ENCODE data around the gene LYSMD2.
"Not testable (repeated sequence)": the region's sequence is repeated elsewhere in the genome, so short reads cannot be mapped to it uniquely, and the experiment has no call there.

LYSMD2 gene, protein sequence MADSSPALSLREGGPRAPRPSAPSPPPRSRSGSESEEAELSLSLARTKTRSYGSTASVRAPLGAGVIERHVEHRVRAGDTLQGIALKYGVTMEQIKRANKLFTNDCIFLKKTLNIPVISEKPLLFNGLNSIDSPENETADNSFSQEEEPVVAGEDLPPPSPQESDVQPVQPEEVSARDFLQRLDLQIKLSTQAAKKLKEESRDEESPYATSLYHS

DNA sequence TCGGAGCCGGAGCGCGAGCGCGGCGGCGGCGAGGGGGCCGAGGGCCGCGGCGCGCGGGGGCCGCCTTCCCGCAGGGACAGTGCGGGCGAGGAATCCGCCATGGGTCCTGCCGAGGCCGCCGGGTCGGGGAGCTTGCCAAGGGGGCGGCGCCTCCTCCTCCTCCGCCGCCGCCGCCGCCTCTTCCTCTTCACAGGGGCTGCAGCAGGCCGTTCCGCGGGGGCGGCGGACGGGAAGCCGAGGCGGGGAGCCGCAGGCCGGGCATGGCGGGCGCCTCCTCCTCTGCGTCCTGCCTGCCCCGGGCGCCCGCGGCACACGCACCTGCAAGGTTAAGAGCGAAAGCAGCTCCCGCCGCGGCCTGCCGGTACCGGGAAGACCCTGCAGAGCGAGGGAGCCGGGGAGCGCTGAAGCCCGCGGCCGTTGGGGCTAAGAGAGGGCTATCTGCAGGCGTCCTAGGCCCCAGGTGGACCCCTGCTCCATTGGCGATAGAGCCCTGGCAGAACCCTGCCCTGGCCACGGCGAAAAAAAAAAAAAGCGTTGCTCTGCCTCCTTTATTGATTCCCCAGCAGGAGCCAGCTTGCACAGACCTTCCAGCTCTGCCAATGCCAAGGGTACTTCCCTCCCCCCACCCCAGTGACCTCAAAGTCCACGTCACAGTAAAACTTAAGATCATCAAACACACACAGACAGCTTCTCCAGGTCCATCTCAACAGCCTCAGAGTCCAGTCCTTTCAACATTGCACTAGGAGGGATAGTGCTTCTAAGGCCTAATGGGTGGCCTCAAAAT, at the start of gene LYSMD2:
Gene LYSMD2 (minus strand): TSS at position 134 of the 784 bp plus-strand sequence. CDS start 33 bp downstream, at position 101.
- DNase-seq, result peak in 49 of 58 donors; percentile 15 to 80 (median 61)

DNA sequence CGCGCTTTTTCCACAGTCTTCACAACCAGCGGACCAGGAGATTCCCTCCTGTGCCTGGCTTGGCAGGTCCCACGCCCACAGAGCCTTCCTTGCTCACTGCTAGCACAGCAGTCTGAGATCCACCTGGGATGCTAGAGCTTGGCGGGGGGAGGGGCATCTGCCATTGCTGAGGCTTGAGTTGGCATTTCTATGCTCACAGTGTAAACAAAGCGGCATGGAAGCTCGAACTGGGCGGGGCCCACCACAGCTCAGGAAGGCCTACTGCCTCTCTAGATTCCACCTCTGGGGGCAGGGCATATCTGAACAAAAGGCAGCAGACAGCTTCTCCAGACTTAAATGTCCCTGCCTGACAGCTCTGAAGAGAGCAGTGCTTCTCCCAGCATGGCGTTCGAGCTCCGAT, 49.7 kb upstream of the LYSMD2 start:
- DNase-seq, result not testable (repeated sequence)

- DNase-seq, result no peak
These were observed 46.5 kb upstream of the LYSMD2 start for GRCh38 chr15:51783967-51784366.

DNA sequence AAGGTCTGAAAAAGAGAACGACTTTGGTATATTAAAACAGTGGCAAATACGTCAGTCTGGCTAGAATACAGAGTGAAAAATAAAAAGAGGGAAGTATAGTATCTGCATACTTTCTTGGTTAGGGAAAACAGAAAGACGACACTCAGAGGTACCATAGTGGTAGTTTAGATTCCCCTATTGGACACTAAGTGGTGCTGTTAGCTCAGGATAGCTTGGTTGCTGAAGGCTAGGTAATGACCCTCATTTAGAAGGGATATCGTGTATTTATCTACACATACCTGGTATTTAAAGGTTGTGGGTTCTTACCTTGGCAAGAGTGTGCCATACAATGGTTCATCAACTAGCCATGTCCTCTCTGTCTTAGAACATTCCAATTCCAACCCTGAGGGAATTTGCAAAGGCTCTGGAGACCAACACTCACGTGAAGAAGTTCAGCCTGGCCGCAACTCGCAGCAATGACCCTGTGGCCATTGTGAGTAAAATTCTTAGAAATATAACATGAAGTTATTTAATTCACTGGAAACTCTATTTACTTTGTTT, 45.0 kb upstream of the LYSMD2 start:
- DNase-seq, result no peak

DNA sequence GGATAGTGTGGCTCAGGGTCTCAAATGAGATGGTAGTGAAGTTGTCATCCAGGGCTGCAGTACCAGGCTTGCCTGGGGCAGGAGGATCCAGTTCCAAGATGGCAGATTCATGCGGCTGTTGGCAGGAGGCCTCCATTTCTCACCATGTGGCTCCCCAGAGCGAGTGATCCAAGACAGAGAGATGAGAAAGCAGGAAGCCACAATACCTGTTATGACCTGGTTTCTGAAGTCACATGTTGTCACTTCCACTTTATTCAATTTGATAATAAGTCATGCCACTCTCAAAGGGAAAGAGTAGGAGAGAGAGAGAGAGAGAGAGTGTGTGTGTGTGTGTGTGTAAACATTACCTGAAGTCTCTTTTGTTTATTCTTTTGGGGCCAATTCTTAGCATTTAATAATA, 44.1 kb upstream of the LYSMD2 start:
- DNase-seq, result no peak

GRCh38 chr15:51780636-51781035, 43.2 kb upstream of the LYSMD2 start:
- no peak for DNase-seq

- peak in 43 of 58 donors; percentile 16 to 81 (median 50) for DNase-seq
These were observed 39.6 kb upstream of the LYSMD2 start for GRCh38 chr15:51776952-51777569.

- DNase-seq, result peak in 27 of 58 donors; percentile 7 to 60 (median 25)
These were observed 38.7 kb upstream of the LYSMD2 start for GRCh38 chr15:51775967-51776816.

- no peak for DNase-seq
These were observed 37.5 kb upstream of the LYSMD2 start for GRCh38 chr15:51774916-51775315.

- DNase-seq, result no peak
These were observed 34.3 kb upstream of the LYSMD2 start for GRCh38 chr15:51771773-51772172.

- DNase-seq, result no peak
These were observed 33.4 kb upstream of the LYSMD2 start for GRCh38 chr15:51770902-51771301.

- peak in 1 of 58 donors; percentile 7 for DNase-seq
These were observed 30.6 kb upstream of the LYSMD2 start for GRCh38 chr15:51768018-51768417.

DNA sequence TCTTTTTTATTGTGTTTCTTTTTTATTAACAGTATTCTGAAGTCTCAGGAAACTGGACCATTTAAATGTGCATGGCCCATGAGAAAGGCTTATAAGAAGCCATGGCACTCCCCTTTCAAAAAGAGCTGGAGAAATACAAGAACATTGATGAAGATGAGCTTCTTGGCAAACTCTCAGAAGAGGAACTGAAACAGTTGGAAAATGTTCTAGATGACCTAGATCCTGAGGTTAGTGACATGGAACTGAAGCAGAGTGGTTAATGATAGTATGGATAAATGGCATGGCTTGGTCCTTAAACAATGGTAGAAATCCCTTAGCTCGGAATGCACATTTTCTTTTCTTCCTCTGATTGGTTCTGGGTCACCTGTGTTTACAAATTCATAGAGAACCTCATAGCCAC, 28.9 kb upstream of the LYSMD2 start:
- DNase-seq, result no peak

DNA sequence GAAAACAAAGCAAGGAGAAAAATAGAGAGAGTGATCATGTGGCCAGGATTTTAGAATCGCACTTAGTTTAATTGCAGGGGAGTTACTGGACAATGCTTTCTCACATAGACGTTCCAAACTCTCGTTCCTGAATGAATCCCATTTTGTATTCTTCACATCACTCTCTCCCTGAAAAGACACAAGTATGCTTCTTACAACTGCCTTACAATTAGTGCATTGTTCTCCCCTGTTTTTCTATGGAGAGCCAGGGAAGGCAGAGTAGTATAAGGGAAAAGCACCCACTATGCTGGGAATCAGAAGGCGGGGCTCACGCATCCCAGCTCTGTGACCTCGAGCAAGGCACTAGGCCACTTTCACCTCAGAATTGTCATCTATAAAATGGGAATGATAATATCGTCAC, 28.3 kb upstream of the LYSMD2 start:
- peak in 23 of 58 donors; percentile 6 to 94 (median 30) for DNase-seq

DNA sequence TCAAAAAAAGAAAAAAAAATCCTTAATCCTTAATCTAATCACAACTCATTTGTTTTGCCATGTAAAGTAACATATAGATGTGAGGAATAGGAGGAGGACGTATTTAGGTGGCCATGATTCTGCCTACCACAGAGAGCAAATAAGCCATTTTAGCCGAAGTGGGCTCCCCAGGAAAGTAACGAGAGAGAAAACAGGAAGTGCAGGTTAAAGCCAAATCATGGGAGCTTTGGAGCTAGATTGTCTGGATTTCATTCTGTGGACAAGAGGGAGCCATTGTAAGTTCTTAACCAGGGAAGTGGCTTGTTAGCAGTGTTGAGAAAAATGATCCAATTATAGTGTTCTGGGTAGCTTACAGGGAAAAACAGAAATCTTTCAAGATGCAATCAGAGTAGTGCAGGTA, 23.4 kb upstream of the LYSMD2 start:
- DNase-seq, result no peak

- DNase-seq, result peak in 2 of 58 donors; percentile 4 to 29
These were observed 22.2 kb upstream of the LYSMD2 start for GRCh38 chr15:51759557-51760070.

- DNase-seq, result peak in 40 of 58 donors; percentile 12 to 85 (median 38)
These were observed 21.2 kb upstream of the LYSMD2 start for GRCh38 chr15:51758645-51759044.

DNA sequence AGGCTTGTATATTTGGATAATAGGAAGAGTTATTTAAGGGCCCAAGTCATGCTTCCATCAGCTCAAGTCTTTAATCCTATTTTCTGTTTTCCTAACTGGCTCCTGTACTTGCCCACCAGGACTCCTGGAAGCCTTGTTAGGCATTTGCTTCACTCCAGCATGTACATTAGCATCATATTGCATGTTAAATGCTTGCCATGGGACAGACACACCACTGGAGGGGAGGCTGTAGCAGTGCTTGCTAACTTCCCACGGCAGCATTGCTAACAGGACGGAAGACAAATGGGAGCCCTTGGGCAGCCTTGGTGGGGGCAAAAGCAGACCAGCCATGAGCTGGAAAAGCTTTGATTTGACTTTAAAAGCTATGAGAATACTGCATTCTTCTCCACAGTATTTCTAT, 20.0 kb upstream of the LYSMD2 start:
- no peak for DNase-seq

- DNase-seq, result no peak
These were observed 19.0 kb upstream of the LYSMD2 start for GRCh38 chr15:51756482-51756881.

- DNase-seq, result no peak
These were observed 18.3 kb upstream of the LYSMD2 start for GRCh38 chr15:51755790-51756189.

- DNase-seq, result no peak
These were observed 16.8 kb upstream of the LYSMD2 start for GRCh38 chr15:51754267-51754666.
